Thymus (tissue), 11 donors: ENCODE data around the gene FMNL2. TPM values are rescaled to one million over a fixed set of nuclear protein-coding genes. Genes with fewer than 3 reads are reported as not detected.
A peak's percentile ranks its signal among the peaks of the same experiment; 100 is the strongest.

ENCODE experiments used
- DNase-seq, 9 donors: peaks; one replicate each; pipeline ENCODE4 v3.0.0-alpha.2; 2013; ENCODE audit warnings: low spot score in 9 of 9, low read depth in 6 of 9, missing footprints in 1 of 9
- H3K27ac ChIP-seq, 2 donors: one replicate each; pipeline ENCODE4 v1.5.1; 2013; ENCODE audit warnings: control low read depth in 1 of 2, low read depth in 1 of 2, low read length in 1 of 2, mild to moderate bottlenecking in 1 of 2, moderate library complexity in 1 of 2
- H3K27me3 ChIP-seq, 2 donors: one replicate each; pipeline ENCODE4 v1.5.1; 2013; ENCODE audit warnings: low read length in 1 of 2; ENCODE audit not compliant: control insufficient read depth in 2 of 2, insufficient read depth in 1 of 2
- H3K36me3 ChIP-seq, 2 donors: one replicate each; pipeline ENCODE4 v1.5.1; 2013; ENCODE audit warnings: low read length in 1 of 2, mild to moderate bottlenecking in 1 of 2, moderate library complexity in 1 of 2; ENCODE audit not compliant: control insufficient read depth in 2 of 2, insufficient read depth in 2 of 2
- H3K4me1 ChIP-seq, 2 donors: one replicate each; pipeline ENCODE4 v1.5.1; 2013; ENCODE audit warnings: low read length in 2 of 2; ENCODE audit not compliant: control insufficient read depth in 2 of 2, insufficient read depth in 2 of 2
- H3K4me3 ChIP-seq, 2 donors: one replicate each; pipeline ENCODE4 v1.5.1; 2013; ENCODE audit warnings: low read length in 2 of 2, control low read depth in 1 of 2, mild to moderate bottlenecking in 1 of 2
- H3K9me3 ChIP-seq, 2 donors: one replicate each; pipeline ENCODE4 v1.5.1; 2013; ENCODE audit warnings: low read length in 1 of 2, mild to moderate bottlenecking in 1 of 2; ENCODE audit not compliant: control insufficient read depth in 2 of 2, insufficient read depth in 1 of 2
- whole genome bisulfite sequencing: extraction: QIAGEN DNeasy Blood & Tissue Kit; methylation state at CpG from one replicate; pipeline ENCODE4 v1.1.7; 2013; 5-methylcytosine and 5-hydroxymethylcytosine counted together
- polyA plus RNA-seq: library from polyadenylated mRNA; stranded (reverse); fragments of 200-250 nt; gene quantifications from one replicate; pipeline ENCODE4 v1.2.3, GENCODE V29; 2013
- total RNA-seq: library from RNA; stranded (reverse); fragments of 120-200 nt; gene quantifications from one replicate; pipeline ENCODE4 v1.2.4, GENCODE V29; 2013
- donor health status: healthy.

The FMNL2 gene
- total and polyA plus RNA-seq, 2 donors: 18.9 to 61.3 TPM

DNA sequence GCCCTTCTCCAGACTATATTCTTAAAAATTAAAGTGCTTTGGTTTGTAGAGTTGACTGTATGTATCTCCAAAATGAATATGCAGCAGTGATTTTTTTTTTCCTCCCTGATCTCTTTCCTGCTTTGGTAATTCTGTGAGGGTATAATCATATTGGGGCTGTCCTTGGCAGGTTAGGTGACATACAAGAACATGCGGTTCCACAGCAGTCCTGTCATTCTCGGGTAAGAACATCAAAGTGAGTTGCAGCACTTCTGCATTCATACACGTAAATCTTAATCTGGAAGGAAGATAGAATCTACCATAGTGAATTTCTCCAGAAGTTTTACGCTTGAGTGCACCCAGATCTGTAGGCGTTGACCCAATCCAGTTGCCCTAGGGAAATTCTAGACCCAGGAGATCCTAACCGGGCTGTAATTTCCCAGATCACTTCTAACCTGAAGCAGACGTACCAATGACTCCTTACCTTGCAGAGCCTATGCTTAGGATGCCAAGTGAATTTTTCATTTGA is 272.9 kb downstream of the FMNL2 start:
- no peak for DNase-seq

DNA sequence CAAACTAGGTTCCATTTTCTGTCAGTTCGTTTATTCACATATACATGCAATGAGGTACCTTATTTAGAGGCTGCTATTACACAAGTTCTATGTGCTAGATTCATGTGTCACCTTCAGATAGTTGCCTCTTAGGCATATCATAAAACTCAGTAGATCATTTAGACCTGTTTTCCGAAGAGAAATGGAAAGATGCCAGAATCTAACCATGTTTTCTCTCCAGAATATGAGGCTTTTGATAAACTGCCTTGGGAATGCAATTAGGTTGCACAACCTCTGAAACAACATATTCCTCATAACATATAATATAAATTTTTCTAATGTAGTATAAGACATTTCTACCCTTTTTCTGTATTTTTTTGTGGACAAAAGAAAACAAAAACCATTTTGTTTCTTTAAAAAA is 274.2 kb downstream of the FMNL2 start:
- Histone ChIP-seq H3K4me3 (no peak overlapping the region), H3K36me3 (no peaks in the 10 kb centered on the region), H3K27ac (no peak overlapping the region), H3K27me3 (no peaks in the 10 kb centered on the region), H3K9me3 (no peaks in the 10 kb centered on the region), H3K4me1 (peaks cover 0 to 8% of the 10 kb centered on the region in 2 donors)
- 95% methylated on average over 2 of the region's 2 CpGs for WGBS
- no peak for DNase-seq

More for the DNA sequence above, 272.9 kb downstream of the FMNL2 start:
- Histone ChIP-seq H3K4me1 (peaks cover 0 to 8% of the 10 kb centered on the region in 2 donors), H3K36me3 (no peaks in the 10 kb centered on the region), H3K27me3 (no peaks in the 10 kb centered on the region), H3K9me3 (no peaks in the 10 kb centered on the region), H3K27ac (no peak overlapping the region), H3K4me3 (no peak overlapping the region)
- 96% methylated on average over 7 of the region's 7 CpGs for WGBS

GRCh38 chr2:152609699-152610098 is 274.7 kb downstream of the FMNL2 start:
- H3K27me3 ChIP-seq: no peaks in the 10 kb centered on the region
- H3K4me1 ChIP-seq: peaks cover 0 to 8% of the 10 kb centered on the region in 2 donors
- no peak overlapping the region for H3K4me3 ChIP-seq
- DNase-seq: no peak
- no peak overlapping the region for H3K27ac ChIP-seq
- H3K9me3 ChIP-seq: no peaks in the 10 kb centered on the region
- 68% methylated on average over 1 of the region's 1 CpG for whole genome bisulfite sequencing
- no peaks in the 10 kb centered on the region for H3K36me3 ChIP-seq

DNA sequence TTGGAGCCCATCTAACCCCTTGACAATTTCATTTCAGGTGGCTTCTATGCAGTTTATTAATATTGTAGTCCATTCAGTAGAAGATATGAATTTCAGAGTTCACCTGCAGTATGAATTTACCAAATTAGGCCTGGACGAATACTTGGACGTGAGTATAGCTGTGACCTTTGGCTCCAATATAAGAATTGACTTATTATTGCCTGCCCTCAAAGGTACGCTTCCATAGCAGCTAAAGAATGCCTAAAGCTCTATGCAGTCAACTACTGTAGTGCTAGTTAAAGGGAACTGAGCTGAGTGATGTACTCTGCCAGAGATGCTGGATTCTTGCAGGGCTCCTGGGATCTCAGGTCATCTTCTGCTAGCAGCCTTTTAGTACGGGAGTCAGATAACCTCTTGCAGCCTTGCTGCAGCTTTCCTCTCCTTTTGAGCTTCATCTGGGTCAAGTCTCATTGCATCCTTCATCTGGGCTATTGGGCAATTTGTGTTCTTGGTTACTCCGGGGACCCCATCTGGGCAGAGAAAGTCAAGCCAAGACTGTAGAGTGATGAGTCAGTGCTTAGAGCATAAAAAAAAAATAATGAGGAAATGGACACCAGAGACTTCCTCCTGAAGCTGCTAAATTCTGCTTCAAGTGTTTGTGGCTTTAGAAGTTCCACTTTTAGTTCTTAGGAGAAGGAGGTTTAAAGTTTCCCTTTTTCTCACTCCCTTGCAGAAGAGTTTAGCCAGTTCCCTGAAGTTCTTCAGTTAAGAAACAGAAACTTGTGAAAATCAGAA is 276.7 kb downstream of the FMNL2 start:
- 54% methylated on average over 5 of the region's 5 CpGs for WGBS
- Histone ChIP-seq H3K27me3 (no peaks in the 10 kb centered on the region), H3K4me1 (peaks cover 0 to 8% of the 10 kb centered on the region in 2 donors), H3K27ac (peak overlapping the region in 1 of 2 donors; percentile 48), H3K9me3 (no peaks in the 10 kb centered on the region), H3K36me3 (no peaks in the 10 kb centered on the region), H3K4me3 (no peak overlapping the region)
- peak in 1 of 9 donors; percentile 41 for DNase-seq

GRCh38 chr2:152613235-152613634 is 278.3 kb downstream of the FMNL2 start:
- no peaks in the 10 kb centered on the region for H3K9me3 ChIP-seq
- no peaks in the 10 kb centered on the region for H3K27me3 ChIP-seq
- H3K27ac ChIP-seq: no peak overlapping the region
- no peak for DNase-seq
- H3K4me1 ChIP-seq: peaks cover 0 to 8% of the 10 kb centered on the region in 2 donors
- H3K36me3 ChIP-seq: no peaks in the 10 kb centered on the region
- WGBS: 57% methylated on average over 2 of the region's 2 CpGs
- H3K4me3 ChIP-seq: no peak overlapping the region

DNA sequence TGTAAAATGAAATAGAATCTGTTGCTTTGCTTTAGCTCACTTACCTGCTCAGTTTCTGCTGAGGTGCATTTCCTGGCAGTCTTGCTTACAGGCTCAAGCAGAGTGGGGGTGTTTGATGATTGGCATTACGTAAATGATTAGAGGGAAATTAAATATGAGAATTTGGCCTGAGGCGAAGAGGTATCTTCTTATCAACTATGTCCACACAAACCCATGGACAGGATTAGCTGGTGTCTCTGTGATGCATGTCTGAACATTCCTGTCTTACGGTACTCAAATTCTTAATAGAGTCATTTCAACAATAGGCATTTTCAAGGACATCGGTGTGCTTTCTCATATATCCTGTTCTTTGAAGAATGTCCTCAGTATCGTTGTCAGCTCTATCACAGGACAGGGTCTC is 280.2 kb downstream of the FMNL2 start:
- Histone ChIP-seq H3K4me1 (peaks cover 0 to 8% of the 10 kb centered on the region in 2 donors), H3K36me3 (no peaks in the 10 kb centered on the region), H3K4me3 (no peak overlapping the region), H3K9me3 (no peaks in the 10 kb centered on the region), H3K27me3 (no peaks in the 10 kb centered on the region), H3K27ac (peak overlapping the region in 1 of 2 donors; percentile 52)
- no peak for DNase-seq
- WGBS: 95% methylated on average over 5 of the region's 5 CpGs

DNA sequence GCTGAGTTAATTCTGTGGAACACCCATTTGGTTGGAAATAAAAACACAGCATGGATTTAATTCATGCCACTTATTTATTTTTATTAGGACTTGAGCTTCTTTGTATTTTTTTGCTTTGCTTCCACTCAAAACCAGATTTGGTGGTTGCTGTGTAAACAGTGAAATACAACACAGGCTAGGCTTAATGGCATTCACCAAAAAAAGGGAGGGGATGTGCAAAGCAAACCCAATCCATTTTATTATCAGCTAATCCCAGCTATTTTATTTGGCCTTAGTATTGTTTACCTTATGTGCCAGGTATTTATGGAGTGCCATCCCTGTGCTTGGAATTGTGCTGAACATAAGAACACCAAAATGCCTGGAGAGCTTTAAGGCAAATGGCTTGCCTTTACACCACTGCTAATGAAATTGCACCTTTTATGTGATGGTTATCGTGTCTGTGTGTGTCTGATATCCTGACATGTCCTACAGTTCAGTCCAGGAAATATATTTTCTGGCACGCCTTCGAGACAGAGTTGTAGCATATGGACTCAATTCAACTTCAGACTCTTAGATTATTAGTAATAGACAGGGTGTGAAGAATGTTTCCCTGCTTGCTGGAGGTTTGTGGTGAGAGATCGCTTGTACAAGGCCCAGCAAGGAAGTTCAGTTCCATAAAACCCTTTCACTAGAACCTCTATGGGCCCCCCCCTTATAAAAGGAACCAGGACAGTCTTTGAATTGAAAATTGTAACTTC is 282.6 kb downstream of the FMNL2 start:
- H3K27ac ChIP-seq: no peak overlapping the region
- DNase-seq: no peak
- no peaks in the 10 kb centered on the region for H3K27me3 ChIP-seq
- WGBS: 93% methylated on average over 4 of the region's 4 CpGs
- no peak overlapping the region for H3K4me3 ChIP-seq
- no peaks in the 10 kb centered on the region for H3K36me3 ChIP-seq
- no peaks in the 10 kb centered on the region for H3K4me1 ChIP-seq
- H3K9me3 ChIP-seq: no peaks in the 10 kb centered on the region

- no peaks in the 10 kb centered on the region for H3K9me3 ChIP-seq
- DNase-seq: no peak
- no peaks in the 10 kb centered on the region for H3K4me1 ChIP-seq
- H3K27ac ChIP-seq: no peak overlapping the region
- H3K4me3 ChIP-seq: no peak overlapping the region
- no peaks in the 10 kb centered on the region for H3K36me3 ChIP-seq
- 96% methylated on average over 5 of the region's 5 CpGs for WGBS
- no peaks in the 10 kb centered on the region for H3K27me3 ChIP-seq
Observed at GRCh38 chr2:152618193-152618564, 283.2 kb downstream of the FMNL2 start.

DNA sequence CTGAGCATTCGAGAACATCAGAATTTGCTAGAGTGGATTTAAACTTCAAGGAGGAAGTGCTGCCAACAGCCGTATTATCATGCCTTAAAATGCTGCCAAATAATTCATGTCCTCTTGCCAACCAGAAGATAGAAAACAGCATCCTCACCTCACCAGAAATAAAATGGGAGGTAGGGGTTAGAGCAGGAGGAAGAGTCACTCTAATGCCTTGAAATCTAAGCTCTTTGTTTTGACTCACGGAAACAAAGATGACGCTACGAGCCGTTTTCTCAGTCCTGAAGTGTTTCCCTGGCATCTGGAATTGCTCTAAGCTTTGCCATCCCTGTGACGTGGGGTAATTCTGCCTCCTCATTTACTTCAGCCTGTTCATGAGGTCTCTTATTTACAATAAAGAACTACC is 285.2 kb downstream of the FMNL2 start:
- 92% methylated on average over 7 of the region's 7 CpGs for WGBS
- no peak for DNase-seq
- Histone ChIP-seq H3K4me3 (no peak overlapping the region), H3K27ac (no peak overlapping the region), H3K27me3 (no peaks in the 10 kb centered on the region), H3K9me3 (no peaks in the 10 kb centered on the region), H3K4me1 (no peaks in the 10 kb centered on the region), H3K36me3 (no peaks in the 10 kb centered on the region)
